Measurements from ENCODE around the gene ARIH1.
"Not testable (repeated sequence)": the region's sequence is repeated elsewhere in the genome, so short reads cannot be mapped to it uniquely, and the experiment has no call there.

ARIH1 gene

DNA sequence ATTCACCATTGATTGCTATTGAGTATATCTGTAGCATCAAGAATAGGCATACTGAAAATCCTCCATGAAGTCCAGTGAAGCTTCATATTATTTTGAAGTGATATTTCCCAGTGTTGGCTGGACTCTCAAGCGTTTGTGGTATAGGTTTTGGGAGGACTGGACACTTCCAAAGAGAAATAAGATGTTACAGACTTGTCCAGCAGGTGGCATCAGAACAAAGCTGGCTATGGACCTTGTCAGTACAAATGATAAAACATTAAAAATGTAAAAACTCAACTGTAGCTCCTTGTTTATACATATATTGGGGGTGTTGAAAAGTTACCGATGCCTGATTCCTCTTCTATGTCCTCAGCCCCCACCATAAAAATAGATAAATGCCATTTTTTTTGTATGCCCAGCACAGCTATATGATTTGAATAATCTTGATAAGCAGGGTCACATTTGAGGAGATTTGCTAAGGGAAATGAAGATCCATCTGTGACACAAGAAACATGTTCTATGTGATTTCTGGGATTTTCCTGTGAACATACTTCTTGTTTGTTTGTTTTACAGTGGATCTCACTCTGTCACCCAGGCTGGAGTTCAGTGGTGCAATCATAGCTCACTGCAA lies 125.8 kb downstream of the ARIH1 start:
- peak; percentile 88 for ATAC-seq
- TF ChIP-seq, protein P1, sequence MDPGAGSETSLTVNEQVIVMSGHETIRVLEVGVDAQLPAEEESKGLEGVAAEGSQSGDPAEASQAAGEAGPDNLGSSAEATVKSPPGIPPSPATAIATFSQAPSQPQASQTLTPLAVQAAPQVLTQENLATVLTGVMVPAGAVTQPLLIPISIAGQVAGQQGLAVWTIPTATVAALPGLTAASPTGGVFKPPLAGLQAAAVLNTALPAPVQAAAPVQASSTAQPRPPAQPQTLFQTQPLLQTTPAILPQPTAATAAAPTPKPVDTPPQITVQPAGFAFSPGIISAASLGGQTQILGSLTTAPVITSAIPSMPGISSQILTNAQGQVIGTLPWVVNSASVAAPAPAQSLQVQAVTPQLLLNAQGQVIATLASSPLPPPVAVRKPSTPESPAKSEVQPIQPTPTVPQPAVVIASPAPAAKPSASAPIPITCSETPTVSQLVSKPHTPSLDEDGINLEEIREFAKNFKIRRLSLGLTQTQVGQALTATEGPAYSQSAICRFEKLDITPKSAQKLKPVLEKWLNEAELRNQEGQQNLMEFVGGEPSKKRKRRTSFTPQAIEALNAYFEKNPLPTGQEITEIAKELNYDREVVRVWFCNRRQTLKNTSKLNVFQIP (CRISPR knock-in tag; IDR thresholded peaks at IDR 0.05; ENCODE audit: borderline replicate concordance, low read depth) = no peak
- no peak for TF ChIP-seq ZNF565 (CRISPR knock-in tag; conservative IDR thresholded peaks at IDR 0.05; ENCODE audit: low read depth)
- no peak for TF ChIP-seq PPARA (CRISPR knock-in tag; IDR thresholded peaks at IDR 0.05; ENCODE audit: borderline replicate concordance)
- TF ChIP-seq, protein P2, sequence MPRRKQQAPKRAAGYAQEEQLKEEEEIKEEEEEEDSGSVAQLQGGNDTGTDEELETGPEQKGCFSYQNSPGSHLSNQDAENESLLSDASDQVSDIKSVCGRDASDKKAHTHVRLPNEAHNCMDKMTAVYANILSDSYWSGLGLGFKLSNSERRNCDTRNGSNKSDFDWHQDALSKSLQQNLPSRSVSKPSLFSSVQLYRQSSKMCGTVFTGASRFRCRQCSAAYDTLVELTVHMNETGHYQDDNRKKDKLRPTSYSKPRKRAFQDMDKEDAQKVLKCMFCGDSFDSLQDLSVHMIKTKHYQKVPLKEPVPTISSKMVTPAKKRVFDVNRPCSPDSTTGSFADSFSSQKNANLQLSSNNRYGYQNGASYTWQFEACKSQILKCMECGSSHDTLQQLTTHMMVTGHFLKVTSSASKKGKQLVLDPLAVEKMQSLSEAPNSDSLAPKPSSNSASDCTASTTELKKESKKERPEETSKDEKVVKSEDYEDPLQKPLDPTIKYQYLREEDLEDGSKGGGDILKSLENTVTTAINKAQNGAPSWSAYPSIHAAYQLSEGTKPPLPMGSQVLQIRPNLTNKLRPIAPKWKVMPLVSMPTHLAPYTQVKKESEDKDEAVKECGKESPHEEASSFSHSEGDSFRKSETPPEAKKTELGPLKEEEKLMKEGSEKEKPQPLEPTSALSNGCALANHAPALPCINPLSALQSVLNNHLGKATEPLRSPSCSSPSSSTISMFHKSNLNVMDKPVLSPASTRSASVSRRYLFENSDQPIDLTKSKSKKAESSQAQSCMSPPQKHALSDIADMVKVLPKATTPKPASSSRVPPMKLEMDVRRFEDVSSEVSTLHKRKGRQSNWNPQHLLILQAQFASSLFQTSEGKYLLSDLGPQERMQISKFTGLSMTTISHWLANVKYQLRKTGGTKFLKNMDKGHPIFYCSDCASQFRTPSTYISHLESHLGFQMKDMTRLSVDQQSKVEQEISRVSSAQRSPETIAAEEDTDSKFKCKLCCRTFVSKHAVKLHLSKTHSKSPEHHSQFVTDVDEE (CRISPR knock-in tag; IDR thresholded peaks at IDR 0.05) = no peak
- no peak for TF ChIP-seq BACH2 (CRISPR knock-in tag; IDR thresholded peaks at IDR 0.05; ENCODE audit: borderline replicate concordance)
- TF ChIP-seq ZFP30 (CRISPR knock-in tag; IDR thresholded peaks at IDR 0.05) = no peak
- TF ChIP-seq TCF4 (CRISPR knock-in tag; IDR thresholded peaks at IDR 0.05; ENCODE audit: borderline replicate concordance) = no peak
- no peak for TF ChIP-seq ZNF70 (CRISPR knock-in tag; IDR thresholded peaks at IDR 0.05)
- no peak for TF ChIP-seq OSR1 (CRISPR knock-in tag; IDR thresholded peaks at IDR 0.05)
- no peak for TF ChIP-seq ARNTL (CRISPR knock-in tag; IDR thresholded peaks at IDR 0.05; ENCODE audit: borderline replicate concordance, low read depth)
- TF ChIP-seq, protein P3, sequence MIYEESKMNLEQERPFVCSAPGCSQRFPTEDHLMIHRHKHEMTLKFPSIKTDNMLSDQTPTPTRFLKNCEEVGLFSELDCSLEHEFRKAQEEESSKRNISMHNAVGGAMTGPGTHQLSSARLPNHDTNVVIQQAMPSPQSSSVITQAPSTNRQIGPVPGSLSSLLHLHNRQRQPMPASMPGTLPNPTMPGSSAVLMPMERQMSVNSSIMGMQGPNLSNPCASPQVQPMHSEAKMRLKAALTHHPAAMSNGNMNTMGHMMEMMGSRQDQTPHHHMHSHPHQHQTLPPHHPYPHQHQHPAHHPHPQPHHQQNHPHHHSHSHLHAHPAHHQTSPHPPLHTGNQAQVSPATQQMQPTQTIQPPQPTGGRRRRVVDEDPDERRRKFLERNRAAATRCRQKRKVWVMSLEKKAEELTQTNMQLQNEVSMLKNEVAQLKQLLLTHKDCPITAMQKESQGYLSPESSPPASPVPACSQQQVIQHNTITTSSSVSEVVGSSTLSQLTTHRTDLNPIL (CRISPR knock-in tag; IDR thresholded peaks at IDR 0.05; ENCODE audit: low read depth) = no peak
- no peak for TF ChIP-seq SNAI2 (CRISPR knock-in tag; IDR thresholded peaks at IDR 0.05)
- TF ChIP-seq TOX (CRISPR knock-in tag; IDR thresholded peaks at IDR 0.05; ENCODE audit: borderline replicate concordance) = no peak

- TF ChIP-seq ZFP3 (CRISPR knock-in tag; IDR thresholded peaks at IDR 0.05) (no peak), PATZ1 (CRISPR knock-in tag; IDR thresholded peaks at IDR 0.05; ENCODE audit: borderline replicate concordance) (no peak)
- peak; percentile 66 for ATAC-seq
These were observed 130.7 kb downstream of the ARIH1 start for GRCh38 chr15:72604794-72605193.

- not testable (repeated sequence) for ATAC-seq
These were observed 134.0 kb downstream of the ARIH1 start for GRCh38 chr15:72608084-72608483.

DNA sequence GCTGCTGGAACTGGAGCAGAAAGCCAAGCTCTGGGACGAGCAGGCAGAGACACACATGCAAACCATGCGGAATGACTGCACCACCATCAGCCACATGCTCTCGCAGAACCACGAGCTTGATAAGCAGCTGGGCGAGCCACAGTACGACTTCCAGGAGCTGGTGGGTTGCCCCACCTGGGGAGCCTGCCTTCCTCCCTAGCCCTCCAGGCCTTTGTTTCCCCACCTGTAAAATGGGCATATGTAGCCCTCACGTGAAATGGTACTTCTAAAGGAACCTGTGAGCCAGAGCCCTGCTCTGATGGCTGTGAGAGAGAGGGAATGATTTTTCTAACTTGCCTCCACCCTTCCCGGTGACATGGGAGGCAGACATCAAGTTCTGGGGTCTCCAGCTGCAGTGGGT lies 135.7 kb downstream of the ARIH1 start:
- no peak; the same call in 2 of the 3 replicates for ATAC-seq
- TF ChIP-seq ZNF8 (CRISPR knock-in tag; IDR thresholded peaks at IDR 0.05) = no peak
- TF ChIP-seq CSDC2 (CRISPR knock-in tag; IDR thresholded peaks at IDR 0.05) = no peak
- TF ChIP-seq ZFP30 (CRISPR knock-in tag; IDR thresholded peaks at IDR 0.05) = no peak
- TF ChIP-seq TOX (CRISPR knock-in tag; IDR thresholded peaks at IDR 0.05; ENCODE audit: borderline replicate concordance) = no peak
- TF ChIP-seq ZC3H10 (CRISPR knock-in tag; IDR thresholded peaks at IDR 0.05) = no peak
- no peak for TF ChIP-seq CSRNP3 (CRISPR knock-in tag; IDR thresholded peaks at IDR 0.05)
- TF ChIP-seq, protein P2 (CRISPR knock-in tag; IDR thresholded peaks at IDR 0.05) = no peak
- no peak for TF ChIP-seq ARNTL (CRISPR knock-in tag; IDR thresholded peaks at IDR 0.05; ENCODE audit: borderline replicate concordance, low read depth)
- no peak for TF ChIP-seq PATZ1 (CRISPR knock-in tag; IDR thresholded peaks at IDR 0.05; ENCODE audit: borderline replicate concordance)
- TF ChIP-seq GLIS3 (CRISPR knock-in tag; IDR thresholded peaks at IDR 0.05) = no peak
- TF ChIP-seq ZNF565 (CRISPR knock-in tag; conservative IDR thresholded peaks at IDR 0.05; ENCODE audit: low read depth) = no peak
